Measurements from ENCODE around the gene MAOB. TPM values are rescaled to one million over a fixed set of nuclear protein-coding genes. Genes with fewer than 3 reads are reported as not detected.
"Not testable (repeated sequence)": the region's sequence is repeated elsewhere in the genome, so short reads cannot be mapped to it uniquely, and the experiment has no call there.

The MAOB gene
- 0.48 TPM for total RNA-seq (ENCODE audit: insufficient read depth, low replicate concordance)

- no peak for DNase-seq (ENCODE audit: low spot score)
These were observed at the start of gene MAOB for GRCh38 chrX:43882294-43882681. MAOB (minus strand) TSS chrX:43882450; CDS start chrX:43882299, 151 bp downstream.

- DNase-seq (ENCODE audit: low spot score) = not testable (repeated sequence)
These were observed 39.8 kb upstream of the MAOB start for GRCh38 chrX:43922032-43922431.

GRCh38 chrX:43910772-43911171 lies 28.5 kb upstream of the MAOB start:
- not testable (repeated sequence) for DNase-seq (ENCODE audit: low spot score)

DNA sequence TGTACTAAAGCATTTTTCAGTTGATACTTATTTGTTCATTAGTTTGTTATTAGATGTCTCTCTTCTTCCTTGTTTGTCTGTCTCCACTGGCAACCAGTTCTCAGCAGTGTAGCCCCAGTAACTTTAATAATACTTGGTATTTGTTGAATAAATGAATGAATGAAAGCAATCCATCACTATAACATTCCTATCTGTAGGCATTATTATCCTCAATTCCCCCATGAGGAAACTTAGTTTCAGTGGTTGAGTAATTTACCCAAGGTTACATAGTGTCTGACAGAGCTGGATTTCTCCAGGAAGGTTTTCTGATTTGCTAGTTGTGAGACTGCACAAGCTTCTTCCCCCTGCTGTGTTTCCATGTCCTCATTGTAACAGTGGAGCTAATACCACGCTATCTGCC lies 27.8 kb upstream of the MAOB start:
- no peak for DNase-seq (ENCODE audit: low spot score)

DNA sequence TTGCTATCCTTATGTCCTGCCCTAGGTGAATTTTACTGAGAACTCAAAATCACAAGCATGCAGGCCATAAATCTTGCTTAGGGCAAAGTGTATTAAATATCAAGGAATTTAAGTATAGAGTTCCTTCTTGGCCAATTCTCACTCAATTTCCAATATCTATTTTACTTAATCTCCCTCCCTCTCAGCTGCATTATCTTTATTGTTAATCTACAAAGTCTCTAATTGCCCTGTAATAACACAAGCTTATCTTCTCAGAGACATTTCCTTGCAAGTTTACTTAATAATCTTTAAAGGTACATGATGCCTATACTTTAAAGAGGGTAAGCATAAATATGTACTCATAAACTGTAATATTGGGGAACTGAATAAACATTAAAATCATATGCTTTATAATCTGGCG lies 26.9 kb upstream of the MAOB start:
- DNase-seq (ENCODE audit: low spot score) = no peak

DNA sequence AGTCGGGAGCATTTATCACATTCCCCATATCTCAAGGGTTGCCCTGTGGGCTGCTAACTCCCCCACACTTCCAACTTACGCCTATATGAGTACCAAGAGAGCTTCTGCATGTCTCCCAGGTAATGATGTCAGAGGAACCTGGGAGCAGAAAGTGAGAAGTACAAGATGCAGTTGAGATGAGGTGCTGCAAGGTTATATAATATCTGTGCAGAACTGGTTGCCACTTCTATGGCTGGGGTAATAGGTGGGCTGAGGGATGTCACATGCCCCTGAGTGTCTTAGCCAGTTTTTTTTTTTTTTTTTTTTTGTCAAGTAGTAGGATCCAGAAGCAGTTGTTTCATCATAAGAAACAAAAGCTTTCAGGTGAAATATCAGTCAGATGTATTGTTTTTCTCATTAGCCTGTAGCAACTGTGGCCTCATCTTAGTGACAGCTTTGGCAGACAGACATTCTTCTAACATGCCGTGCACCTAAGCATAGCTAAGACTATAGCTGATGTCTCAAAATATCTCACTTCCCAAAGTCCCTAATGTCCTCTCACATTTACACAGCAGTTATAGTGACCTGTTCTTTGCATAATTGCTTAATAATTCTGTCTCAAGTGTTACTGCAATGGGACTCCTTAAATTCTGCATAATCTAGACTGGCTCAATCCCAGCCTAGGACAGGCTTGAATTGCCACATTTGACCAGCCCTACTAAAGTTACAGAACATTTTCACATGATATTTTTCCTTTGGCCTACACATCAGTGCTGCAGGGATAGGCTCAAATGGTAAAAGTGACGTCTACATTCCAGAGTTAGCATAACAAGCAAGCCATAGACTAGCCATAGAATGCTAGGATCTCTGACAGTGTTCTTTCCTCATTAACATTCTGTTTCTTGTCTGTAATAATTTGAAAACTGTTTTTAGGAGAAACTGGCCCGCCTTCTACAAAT lies 17.9 kb upstream of the MAOB start:
- no peak for DNase-seq (ENCODE audit: low spot score)

DNA sequence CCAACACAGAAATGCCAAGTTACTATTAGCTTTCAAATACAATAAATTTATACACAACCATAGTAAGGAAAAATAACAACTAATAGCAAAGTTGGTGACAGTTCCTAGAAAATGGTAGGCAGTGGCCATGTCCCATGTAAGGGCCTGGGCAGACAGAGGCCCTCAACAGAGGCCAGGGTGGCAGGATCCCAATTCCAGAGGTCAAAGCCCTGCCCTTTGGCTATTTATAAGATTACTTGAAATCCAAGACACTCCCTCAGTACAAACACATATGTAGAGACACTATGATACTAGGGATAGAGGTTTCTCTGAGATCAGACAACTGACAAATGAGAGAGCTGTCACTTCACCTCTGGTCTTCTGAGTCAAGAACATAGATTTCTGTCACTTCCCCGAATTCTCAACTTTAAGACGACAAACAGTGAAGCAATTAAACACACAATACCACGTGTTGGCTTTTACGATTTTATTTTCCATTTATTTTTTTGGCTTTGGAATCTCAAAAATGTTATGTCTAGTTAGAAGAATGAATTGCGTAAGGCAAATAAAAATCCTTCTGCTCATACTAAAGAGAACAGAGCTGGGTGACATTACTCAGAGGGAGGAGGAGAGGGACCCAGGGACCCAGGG lies 16.3 kb upstream of the MAOB start:
- no peak for DNase-seq (ENCODE audit: low spot score)

DNA sequence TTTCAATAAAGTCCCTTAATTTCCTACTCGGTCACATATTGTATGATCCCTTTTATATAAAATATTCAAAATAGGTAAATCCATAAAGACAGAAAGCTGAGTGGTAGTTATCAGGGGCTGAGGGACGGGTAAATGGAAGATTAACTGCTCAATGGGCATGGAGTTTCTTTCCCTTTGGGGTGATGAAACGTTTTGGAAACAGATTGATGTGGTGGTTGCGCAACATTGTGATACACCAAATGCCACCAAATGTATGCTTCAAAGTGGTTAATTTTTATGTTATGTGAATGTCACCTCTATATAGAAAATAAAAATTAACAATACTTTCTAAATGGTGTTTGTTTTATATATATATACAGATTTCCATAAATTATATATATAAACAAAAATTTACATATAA lies 15.0 kb upstream of the MAOB start:
- no peak for DNase-seq (ENCODE audit: low spot score)

DNA sequence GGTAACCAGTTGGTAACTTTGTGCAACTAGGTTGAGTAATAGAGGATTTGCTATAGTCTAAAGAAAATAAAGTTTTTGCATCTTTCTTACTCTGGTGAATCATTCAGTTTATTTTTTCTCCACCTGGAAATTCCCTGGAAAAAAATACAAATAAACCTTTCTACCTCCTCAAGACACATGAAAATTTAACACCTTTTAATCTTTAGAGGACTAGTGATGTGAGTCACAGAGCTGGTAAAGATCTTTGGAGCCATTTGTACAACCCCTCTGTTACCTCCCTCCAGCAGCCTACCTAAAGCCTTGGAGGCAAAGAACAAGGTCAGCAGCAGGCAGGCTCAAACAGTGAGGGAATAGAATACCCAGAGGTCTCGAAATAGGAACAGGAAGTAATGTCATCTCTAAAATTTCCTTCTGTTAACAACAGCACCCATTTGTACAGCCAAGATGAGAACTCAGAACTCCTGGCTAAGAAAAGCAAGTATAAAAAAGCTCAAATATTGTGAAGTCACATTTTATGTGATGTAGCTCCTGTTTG lies 10.2 kb upstream of the MAOB start:
- DNase-seq (ENCODE audit: low spot score) = no peak

DNA sequence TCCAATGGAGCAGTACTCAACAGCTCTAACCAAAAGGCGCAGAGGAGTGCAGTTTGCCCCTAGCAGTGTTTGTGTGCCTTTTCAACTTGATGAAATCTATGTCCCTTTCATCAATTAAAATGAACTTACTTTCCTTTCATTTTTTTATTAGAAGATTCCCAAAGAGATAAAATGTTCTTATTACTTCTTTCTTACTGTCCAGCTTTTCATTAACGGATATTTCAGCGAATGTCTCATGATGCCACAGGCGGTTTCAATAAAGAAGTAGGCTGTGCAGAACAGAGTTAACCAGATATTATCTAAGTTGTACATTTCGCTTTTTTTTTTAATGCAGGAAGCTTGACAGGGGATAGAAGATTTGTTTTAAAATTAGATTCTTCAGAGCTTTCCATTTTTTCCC lies 3.4 kb upstream of the MAOB start:
- DNase-seq (ENCODE audit: low spot score) = no peak

DNA sequence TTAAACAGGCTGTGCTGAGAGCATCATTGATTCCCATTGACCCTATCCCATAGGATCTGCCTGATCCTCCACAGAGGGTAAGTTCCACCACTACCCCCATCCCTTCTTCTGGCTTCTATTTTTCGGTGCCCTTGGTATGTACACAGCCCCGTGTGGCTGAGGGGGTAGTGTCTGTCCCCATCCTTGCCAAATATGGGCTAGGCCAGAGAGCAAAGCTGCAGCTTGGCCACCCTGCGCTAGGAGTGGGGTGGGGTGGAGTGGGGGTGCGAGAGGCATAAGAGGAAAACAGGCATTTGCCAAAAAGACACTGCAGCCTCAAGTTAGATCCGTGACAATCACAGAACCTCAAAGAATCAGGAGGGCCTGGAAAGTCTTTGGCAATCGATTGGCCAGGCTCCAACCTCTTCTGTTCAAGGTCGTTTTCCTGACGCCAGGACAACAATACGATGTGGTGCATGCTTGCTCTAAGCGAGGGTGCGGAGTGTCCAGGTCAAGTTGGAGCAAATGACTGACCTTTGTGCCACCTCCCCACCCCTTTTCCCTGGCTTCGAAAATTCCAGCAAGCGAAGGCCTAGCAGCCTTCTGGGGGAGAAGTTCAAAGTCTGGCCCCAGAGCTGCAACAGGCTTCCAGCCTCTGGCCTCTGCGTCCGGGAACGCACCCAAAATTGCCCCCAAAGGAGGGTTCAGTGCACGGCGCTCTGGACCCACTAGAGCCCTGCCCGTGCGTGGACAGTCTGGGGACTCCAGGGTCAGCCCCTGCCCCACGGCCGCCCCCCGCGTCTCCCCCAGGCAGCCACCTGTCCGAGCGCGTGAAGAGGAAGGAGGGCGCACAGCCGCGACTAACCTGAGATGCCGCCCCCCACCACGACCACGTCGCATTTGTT lies 598 bp downstream of the MAOB start:
- no peak for DNase-seq (ENCODE audit: low spot score)

- DNase-seq (ENCODE audit: low spot score) = no peak
These were observed 1.8 kb downstream of the MAOB start for GRCh38 chrX:43880425-43880824.

- peak; percentile 33 for DNase-seq (ENCODE audit: low spot score)
These were observed 3.2 kb downstream of the MAOB start for GRCh38 chrX:43878906-43879526.

DNA sequence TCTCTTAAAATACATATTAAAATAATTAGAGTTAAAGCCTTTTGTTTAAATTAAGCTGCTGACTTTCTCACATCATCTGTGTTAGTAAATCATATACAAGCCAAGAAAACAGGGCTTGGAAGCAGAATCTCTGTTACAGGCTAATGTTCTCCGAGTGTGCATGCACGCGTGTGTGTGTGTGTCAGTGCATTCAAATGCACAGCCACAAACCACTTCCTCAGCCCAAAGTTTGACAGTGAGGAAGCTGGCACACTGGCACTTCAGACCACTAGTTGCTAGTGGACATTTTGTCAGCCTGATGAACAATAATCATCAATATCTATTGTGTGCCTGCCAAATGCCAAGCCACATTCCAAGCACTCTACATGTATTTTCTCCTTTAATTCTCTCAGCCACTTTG lies 5.6 kb downstream of the MAOB start:
- no peak for DNase-seq (ENCODE audit: low spot score)

- DNase-seq (ENCODE audit: low spot score) = no peak
These were observed 11.4 kb downstream of the MAOB start for GRCh38 chrX:43870758-43871419.

GRCh38 chrX:43870011-43870410 lies 12.2 kb downstream of the MAOB start:
- DNase-seq (ENCODE audit: low spot score) = no peak

DNA sequence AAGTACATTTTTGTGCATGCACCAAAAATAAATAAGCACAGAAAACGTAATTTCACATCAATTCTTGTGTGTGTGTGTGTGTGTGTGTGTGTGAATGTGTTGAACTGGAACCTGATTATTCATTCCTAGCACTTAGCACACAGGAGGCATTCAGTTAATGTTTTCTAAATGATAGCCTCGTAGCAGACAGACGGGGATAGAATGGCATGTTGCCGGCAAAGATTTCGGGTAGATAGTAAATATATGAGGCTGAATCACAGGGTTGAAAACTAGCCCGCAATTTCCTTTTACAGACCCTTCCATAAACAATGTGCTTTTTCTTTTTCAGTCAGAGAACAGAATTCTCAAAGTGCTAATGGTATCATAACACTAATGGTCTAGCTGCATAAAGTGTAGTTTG lies 13.5 kb downstream of the MAOB start:
- no peak for DNase-seq (ENCODE audit: low spot score)

DNA sequence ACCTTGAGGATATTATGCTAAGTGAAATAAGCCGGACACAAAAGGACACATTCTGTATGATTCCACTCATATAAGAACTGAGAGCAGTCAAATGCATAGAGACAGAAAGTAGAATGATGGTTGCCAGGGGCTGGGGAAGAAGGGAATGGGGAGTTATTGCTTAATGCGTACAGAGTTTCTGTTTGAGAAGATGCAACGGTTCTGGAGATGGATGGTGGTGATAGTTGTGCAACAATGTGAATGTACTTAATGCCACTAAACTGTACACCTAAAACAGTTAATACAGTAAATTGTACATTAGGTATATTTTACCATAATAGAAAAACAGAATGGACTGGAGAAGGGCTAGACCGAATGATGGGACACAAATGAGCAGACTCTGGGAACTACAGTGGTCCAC lies 15.8 kb downstream of the MAOB start:
- DNase-seq (ENCODE audit: low spot score) = no peak

GRCh38 chrX:43865791-43866190 lies 16.5 kb downstream of the MAOB start:
- DNase-seq (ENCODE audit: low spot score) = no peak

GRCh38 chrX:43862434-43862833 lies 19.8 kb downstream of the MAOB start:
- DNase-seq (ENCODE audit: low spot score) = no peak

DNA sequence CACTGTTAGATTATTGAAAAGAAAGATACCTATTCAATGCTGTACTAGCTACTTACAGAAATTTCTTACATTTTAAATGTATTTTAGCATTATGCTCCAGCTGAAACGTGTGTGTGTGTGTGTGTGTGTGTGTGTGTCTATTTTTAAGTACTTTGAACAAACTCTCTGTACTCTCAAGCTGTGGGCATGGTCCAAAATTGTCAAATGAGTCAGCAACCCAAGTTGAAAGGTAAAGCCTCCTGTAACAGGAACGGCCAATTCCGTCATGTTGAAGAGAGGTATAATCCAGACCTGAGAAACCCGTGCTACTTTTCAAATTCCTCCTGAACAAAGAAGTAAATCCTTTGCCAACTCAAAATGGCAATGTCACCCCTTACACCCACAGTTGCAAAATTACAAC lies 20.5 kb downstream of the MAOB start:
- no peak for DNase-seq (ENCODE audit: low spot score)

Measured in umbilical cord (tissue), 2 donors.